Measurements from ENCODE around the gene MMP28.

GRCh38 chr17:35778641-35779196 is 16.7 kb downstream of the MMP28 start:
- TF ChIP-seq CTCF (IDR thresholded peaks at IDR 0.05 in 8 of 11, conservative IDR thresholded peaks at IDR 0.05 in 3 of 11) (no peak), POLR2AphosphoS5 (IDR thresholded peaks at IDR 0.05) (no peak)
